Calu3 (cell line): Measurements from ENCODE around the gene PKN3. TPM values are rescaled to one million over a fixed set of nuclear protein-coding genes. Genes with fewer than 3 reads are reported as not detected.

Experiments
- BruUV-seq: library from RNA; stranded (reverse); fragments of 400-500 nt; replicated peaks from 2 replicates; lab custom pipeline; 2021; lab: Mats Ljungman, UMichigan
- CTCF ChIA-PET: fragments of 300-600 bp; sonication (Branson Sonifier 250); formaldehyde crosslinking; loops from one replicate; lab custom pipeline; 2022; ENCODE audit warnings: antibody characterized with exemption; lab: Charles Lee
- DNase-seq: peaks from one replicate; pipeline ENCODE4 v3.0.0; 2022
- H3K27ac Mint-ChIP-seq: one replicate; pipeline ENCODE4 v1.8.0; 2022; ENCODE audit warnings: mixed read lengths; ENCODE audit not compliant: unreplicated experiment
- H3K27me3 Mint-ChIP-seq: one replicate; pipeline ENCODE4 v1.8.0; 2022; ENCODE audit warnings: mixed read lengths; ENCODE audit not compliant: unreplicated experiment
- H3K36me3 Mint-ChIP-seq: one replicate; pipeline ENCODE4 v1.8.0; 2022; ENCODE audit warnings: mild to moderate bottlenecking, moderate library complexity, mixed read lengths; ENCODE audit not compliant: insufficient read depth, unreplicated experiment
- H3K4me1 Mint-ChIP-seq: one replicate; pipeline ENCODE4 v1.8.0; 2022; ENCODE audit warnings: mild to moderate bottlenecking, low read depth, mixed read lengths; ENCODE audit not compliant: unreplicated experiment
- H3K4me3 Mint-ChIP-seq: one replicate; pipeline ENCODE4 v1.8.0; 2022; ENCODE audit warnings: mild to moderate bottlenecking, low read depth, moderate library complexity, mixed read lengths; ENCODE audit not compliant: unreplicated experiment
- H3K9me3 Mint-ChIP-seq: one replicate; pipeline ENCODE4 v1.8.0; 2022; ENCODE audit warnings: low read depth, mixed read lengths; ENCODE audit not compliant: unreplicated experiment
- CTCF ChIP-seq: fragments of 200-600 bp; IDR thresholded peaks from one replicate; pipeline ENCODE4 v1.8.0; 2022; ENCODE audit warnings: antibody characterized with exemption; ENCODE audit not compliant: unreplicated experiment
- intact Hi-C: fragments of 100-400 bp; cut with micrococcal nuclease; formaldehyde crosslinking; loops from one replicate; pipeline ENCODE4 v1.10.0; 2022; ENCODE audit not compliant: unreplicated experiment
- total RNA-seq: library from RNA; stranded (reverse); gene quantifications from 2 replicates; pipeline ENCODE4 v1.2.3, GENCODE V29; 2022

PKN3 gene
- total RNA-seq, 1 experiment from 2014 or later, result 7.7 TPM

DNA sequence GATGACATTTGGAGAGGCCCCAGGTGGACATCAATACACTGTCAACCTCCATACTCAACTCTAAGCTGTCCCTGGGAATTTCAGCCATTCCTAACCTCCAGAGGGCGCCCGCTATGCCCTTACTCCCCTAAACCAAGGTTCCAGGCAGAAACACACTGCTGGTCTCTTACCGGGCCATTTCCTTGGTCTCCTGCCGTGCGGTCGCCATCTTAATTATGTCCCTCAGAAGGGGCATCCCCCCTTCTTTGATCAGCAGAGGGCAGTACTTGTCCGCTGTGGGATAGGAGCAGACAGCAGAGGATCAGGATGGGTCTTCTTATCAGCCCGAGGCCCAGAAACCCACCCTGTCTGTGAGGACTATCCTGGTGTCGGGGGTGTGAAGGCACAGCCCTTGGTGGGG, 31.0 kb downstream of the PKN3 start:
- Mint-ChIP-seq H3K27me3 (no peaks in the 10 kb centered on the region), H3K36me3 (peaks cover 14% of the 10 kb centered on the region), H3K4me1 (no peaks in the 10 kb centered on the region), H3K4me3 (no peak overlapping the region), H3K9me3 (no peaks in the 10 kb centered on the region), H3K27ac (peak overlapping the region; percentile 30)
- peak; percentile 71 for DNase-seq
- TF ChIP-seq CTCF, result peak; percentile 51
- intact Hi-C loops, result no loop called here
- BruUV-seq, result no TSS peak
- CTCF ChIA-PET, result interaction anchor here (0.5 to 1.1 kb wide), 6 partner anchors 8 to 295 kb away, joined by 3 to 6 read pairs (median 4); partner anchors contain the start of genes ENDOG, SH3GLB2 and ZDHHC12

DNA sequence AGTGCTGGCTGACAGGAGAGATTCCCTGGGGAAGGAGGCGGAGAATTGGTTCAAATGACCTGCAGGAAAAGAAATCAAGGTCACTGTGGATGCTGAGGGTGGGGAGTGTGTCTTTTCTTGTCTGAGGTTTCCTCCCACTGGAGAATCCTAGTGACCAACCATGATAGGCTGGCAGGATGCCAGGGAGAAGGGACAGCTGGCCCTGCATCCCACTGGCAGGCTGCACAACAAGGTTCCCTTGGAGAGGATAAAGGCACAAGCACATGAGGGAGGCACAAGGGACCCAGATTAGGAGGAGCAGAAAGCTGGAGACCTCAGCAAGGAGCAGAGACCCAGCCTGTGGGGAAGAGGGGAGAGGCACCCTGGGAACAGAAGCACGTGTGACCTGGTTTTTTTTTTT, 33.1 kb downstream of the PKN3 start:
- no peaks in the 10 kb centered on the region for H3K4me1 Mint-ChIP-seq
- H3K27ac Mint-ChIP-seq, result no peak overlapping the region
- intact Hi-C loops, result no loop called here
- DNase-seq, result no peak
- no peak for TF ChIP-seq CTCF
- no peak overlapping the region for H3K4me3 Mint-ChIP-seq
- H3K36me3 Mint-ChIP-seq, result peaks cover 14% of the 10 kb centered on the region
- H3K9me3 Mint-ChIP-seq, result no peaks in the 10 kb centered on the region
- CTCF ChIA-PET, result no interaction called here
- no peaks in the 10 kb centered on the region for H3K27me3 Mint-ChIP-seq
- no TSS peak for BruUV-seq

DNA sequence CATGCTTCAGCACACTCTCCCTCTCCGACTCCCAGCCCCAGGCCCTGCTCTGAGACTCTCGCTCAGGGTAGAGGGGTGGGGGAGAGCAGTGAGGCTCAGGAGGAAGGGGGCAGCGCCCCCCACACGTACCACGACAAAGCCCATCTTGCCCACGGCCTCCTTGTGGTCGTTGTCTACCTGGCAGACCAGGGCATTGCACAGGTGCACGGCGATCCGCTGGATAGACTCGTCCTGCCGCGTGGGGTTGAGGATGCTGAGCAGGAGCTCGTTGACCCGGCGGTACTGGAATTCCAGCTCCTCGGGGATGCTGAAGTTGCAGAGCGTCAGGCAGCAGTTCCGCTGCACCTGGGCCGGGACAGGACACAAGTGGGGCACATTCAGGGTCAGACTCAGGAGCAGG, 40.1 kb downstream of the PKN3 start:
- no peak overlapping the region for H3K4me3 Mint-ChIP-seq
- TF ChIP-seq CTCF, result no peak
- H3K4me1 Mint-ChIP-seq, result no peaks in the 10 kb centered on the region
- H3K27me3 Mint-ChIP-seq, result no peaks in the 10 kb centered on the region
- no peaks in the 10 kb centered on the region for H3K9me3 Mint-ChIP-seq
- peaks cover under 1% of the 10 kb centered on the region for H3K36me3 Mint-ChIP-seq
- CTCF ChIA-PET, result interaction anchor here (0.6 kb wide), 1 partner anchor 74 kb away, joined by 4 read pairs; no protein-coding TSS in a partner anchor
- intact Hi-C loops, result no loop called here
- H3K27ac Mint-ChIP-seq, result no peak overlapping the region
- DNase-seq, result no peak
- BruUV-seq, result no TSS peak

GRCh38 chr9:128743421-128743820, 41.1 kb downstream of the PKN3 start:
- Mint-ChIP-seq H3K4me3 (no peak overlapping the region), H3K9me3 (no peaks in the 10 kb centered on the region), H3K27me3 (no peaks in the 10 kb centered on the region), H3K27ac (no peak overlapping the region), H3K4me1 (no peaks in the 10 kb centered on the region), H3K36me3 (no peaks in the 10 kb centered on the region)
- intact Hi-C loops, result no loop called here
- no peak for TF ChIP-seq CTCF
- no TSS peak for BruUV-seq
- DNase-seq, result no peak
- CTCF ChIA-PET, result interaction anchor here (0.7 kb wide), 1 partner anchor 578 kb away, joined by 5 read pairs; no protein-coding TSS in a partner anchor
